Measurements from ENCODE around the gene FNIP2.
"Not testable (repeated sequence)": the region's sequence is repeated elsewhere in the genome, so short reads cannot be mapped to it uniquely, and the experiment has no call there.

FNIP2 gene

GRCh38 chr4:158817562-158818296, 48.9 kb downstream of the FNIP2 start:
- DNase-seq: no peak

DNA sequence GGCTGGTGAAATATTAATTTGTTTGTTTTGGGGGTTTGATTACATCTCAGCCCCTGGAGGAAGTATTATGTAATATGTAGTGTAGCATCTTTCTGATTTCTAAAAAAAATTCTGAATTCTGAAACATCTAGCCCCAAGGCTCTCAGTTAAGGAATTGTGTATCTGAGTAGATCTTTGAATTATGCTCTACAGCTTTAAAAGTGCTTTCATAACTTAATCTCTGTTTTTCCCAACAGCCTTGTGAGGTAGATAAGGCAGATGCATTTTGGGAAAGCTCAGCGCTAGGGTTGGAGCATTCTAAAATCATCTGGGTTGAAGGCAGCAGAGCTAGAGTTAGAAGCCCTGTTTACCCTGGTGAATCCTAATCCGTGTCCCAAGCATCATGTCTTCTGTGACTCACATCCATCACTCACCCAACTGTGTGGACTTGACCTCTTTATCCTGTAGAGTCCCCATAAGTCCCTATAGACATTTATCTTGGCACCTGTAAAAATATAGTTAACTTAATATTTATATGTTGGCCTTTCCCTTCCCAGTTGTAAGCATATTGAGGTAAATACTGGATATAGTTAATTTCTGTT, 49.8 kb downstream of the FNIP2 start:
- DNase-seq: no peak

DNA sequence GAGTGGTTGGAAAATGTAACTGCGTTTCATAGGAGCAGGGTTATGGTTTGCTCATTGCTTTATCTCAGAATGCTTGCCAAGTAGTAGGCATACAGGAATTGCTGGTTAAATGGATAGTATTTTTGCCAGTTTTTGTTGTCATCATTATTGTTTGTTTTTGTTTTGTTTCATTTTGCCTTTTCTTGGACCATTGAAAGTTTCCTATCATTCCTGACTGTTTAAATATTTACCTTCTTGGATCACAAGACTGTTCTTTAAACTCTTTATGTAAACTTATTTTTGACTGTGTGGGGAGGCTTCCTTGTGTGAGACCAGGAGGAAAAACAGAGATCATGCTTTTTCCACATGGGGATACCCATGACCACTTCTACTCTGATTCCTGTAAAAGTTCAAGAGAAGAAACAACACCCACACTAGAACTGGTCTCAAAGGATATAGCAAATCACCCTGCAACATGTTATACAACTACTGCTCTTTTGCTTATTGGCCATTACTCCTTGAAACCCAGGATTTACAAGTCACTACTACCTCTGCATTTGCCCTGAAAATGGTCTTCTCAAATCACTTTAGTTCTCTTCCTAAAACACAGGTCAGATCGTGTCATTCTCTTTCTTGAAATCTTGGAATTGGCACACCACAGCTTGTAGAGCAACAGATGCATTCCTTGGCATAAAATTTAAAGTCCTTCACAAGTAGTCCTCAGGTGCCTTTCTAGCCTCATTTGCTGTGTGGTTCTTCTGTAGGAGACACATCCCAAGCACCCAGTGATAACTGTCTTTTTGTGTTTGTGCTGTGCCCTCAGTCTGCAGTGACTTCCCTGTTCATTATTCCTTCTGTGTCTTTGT, 51.3 kb downstream of the FNIP2 start:
- DNase-seq: no peak

GRCh38 chr4:158821228-158821971, 52.6 kb downstream of the FNIP2 start:
- DNase-seq: no peak

GRCh38 chr4:158822348-158822747, 53.5 kb downstream of the FNIP2 start:
- DNase-seq: no peak

GRCh38 chr4:158823461-158823873, 54.6 kb downstream of the FNIP2 start:
- no peak for DNase-seq

DNA sequence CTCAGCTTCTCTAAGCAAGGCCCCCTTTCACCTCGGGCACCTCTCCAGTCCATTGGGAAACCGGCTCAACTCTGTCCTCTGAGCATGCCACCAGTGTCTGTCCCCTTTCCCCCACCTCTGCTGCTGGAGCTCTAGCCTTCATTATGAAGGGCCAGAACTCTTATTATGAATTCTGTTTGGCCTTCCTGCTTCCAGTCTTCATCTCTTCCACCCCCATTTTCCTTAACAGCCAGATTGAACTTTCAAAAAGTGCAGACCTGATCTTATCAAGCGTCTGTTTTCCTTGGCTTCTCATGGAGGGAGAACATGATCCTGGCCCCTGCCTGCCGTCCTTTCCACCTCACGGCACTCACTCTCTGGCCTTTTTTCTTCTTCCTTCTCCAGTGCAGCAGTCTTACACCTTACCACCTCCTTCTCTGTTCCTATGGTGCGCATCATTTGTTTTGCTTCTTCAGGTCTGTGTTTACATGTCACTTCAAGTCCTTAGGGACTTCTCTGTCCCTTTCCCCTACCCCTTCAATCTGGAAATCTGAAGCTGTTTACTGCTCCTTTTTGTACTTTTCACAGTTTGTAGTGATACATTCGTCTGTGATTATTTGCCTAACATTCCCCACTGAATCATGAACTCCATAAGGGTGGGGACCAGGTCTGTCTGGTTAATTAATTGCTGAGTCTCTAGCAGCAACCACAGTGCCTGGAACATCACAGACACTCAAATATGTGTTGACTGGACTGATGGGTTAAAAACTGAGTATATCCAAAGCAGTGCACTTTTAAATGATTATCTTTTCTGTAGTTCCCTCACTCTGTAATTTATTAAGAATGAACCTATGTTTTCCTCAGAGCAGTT, 55.8 kb downstream of the FNIP2 start:
- no peak for DNase-seq

GRCh38 chr4:158825433-158826036, 56.7 kb downstream of the FNIP2 start:
- DNase-seq: no peak

DNA sequence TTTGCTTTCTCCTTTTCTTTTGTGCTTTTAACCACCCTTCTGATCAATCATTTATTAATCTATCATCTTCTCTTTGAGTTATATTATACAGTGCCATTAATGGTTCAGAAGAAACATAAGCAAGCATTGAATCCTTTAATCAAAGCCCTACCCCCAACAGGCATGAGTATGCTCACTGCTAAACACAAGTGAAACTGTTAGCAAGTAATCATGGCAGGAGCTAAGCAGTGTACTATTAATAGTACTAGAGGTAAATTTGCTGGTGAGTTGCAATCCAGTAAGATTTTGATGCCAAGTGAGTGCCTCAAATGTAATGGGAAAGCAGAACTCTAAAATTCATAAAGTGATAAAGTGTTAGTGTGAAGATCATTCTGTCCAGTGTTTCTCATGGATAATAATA, 57.2 kb downstream of the FNIP2 start:
- DNase-seq: no peak

GRCh38 chr4:158826882-158827281, 58.1 kb downstream of the FNIP2 start:
- DNase-seq: no peak

- no peak for DNase-seq
Observed at GRCh38 chr4:158827543-158827981, 58.7 kb downstream of the FNIP2 start.

DNA sequence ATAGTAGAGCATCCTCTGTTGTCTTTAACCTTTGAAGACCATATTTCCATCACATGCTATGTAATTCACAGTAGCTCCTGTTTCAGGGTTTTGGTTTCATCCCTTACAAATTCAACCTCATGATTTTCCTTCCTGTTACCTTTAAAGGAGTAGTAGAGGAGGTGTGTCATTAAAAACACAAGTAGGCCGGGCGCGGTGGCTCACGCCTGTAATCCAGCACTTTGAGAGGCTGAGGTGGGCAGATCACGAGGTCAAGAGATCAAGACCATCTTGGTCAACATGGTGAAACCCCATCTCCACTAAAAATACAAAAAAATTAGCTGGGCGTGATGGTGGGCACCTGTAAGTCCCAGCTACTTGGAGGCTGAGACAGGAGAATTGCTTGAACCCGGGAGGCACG, 59.3 kb downstream of the FNIP2 start:
- DNase-seq: not testable (repeated sequence)

- DNase-seq: no peak
Observed at GRCh38 chr4:158829254-158829653, 60.4 kb downstream of the FNIP2 start.

GRCh38 chr4:158833602-158834001, 64.8 kb downstream of the FNIP2 start:
- no peak for DNase-seq

- DNase-seq: no peak
Observed at GRCh38 chr4:158835226-158836001, 66.6 kb downstream of the FNIP2 start.

- no peak for DNase-seq
Observed at GRCh38 chr4:158836002-158836369, 67.2 kb downstream of the FNIP2 start.

- DNase-seq: no peak
Observed at GRCh38 chr4:158836828-158837449, 68.1 kb downstream of the FNIP2 start.

DNA sequence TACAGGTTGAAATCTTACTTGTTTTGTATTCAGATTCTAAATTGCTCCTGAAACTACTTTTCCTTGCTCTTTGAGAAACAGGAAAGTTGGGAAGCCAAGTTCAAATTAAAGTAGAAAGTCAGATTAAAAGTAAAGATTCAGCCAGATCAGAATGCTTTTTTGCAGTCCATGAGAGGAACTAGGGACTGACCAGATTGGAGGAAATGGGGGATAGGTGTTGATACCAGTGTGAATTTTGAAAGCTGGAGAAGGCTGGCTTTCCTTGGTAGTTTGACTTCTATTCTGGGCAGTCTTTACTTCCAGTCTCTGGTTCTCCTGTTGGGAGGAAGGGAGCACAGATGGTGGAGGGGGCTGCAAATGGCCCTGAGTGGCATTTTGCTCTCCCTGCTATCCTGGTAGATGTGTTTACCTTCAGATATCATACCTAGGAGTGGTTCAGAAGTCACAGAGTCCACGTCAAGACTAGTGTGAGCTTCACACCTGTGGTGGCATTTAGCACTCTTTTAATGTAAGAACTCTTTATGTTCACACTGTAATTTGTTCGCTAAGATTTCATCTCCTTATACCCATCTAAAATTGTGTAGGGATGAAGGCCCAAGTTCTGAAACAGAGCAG, 68.8 kb downstream of the FNIP2 start:
- DNase-seq: no peak

GRCh38 chr4:158840131-158840530, 71.3 kb downstream of the FNIP2 start:
- DNase-seq: no peak

DNA sequence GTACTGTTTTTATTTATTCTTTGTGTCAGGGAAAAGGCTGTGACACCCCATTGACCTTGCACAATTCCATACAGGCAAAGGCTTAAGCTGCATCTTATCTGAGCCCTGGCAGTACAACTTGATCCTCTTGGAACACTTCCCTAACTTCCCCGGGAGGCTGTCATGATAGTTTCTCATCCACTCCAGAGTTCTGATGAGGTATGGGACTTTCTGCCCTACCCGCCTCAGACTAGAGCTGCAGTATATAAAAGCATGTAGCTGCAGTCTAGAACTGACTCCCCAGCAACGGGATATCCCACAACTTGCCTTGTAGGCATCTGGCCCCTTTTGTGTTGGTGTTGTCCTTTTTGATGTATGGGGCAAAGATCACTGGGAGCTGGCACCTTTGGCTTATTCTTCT, 72.7 kb downstream of the FNIP2 start:
- DNase-seq: no peak
